HFFc6 (cell line): ENCODE data around the gene SHB. TPM values are rescaled to one million over a fixed set of nuclear protein-coding genes. Genes with fewer than 3 reads are reported as not detected.

Experiments
- DNase-seq: peaks from one replicate; pipeline ENCODE4 v3.0.0-alpha.2; 2018
- H3K27ac Mint-ChIP-seq: 2 replicates; pipeline ENCODE4 v1.8.0; 2020; ENCODE audit warnings: mild to moderate bottlenecking, mixed read lengths
- H3K27me3 Mint-ChIP-seq: 2 replicates; pipeline ENCODE4 v1.8.0; 2021; ENCODE audit warnings: mild to moderate bottlenecking, moderate library complexity, mixed read lengths; ENCODE audit not compliant: insufficient read depth
- H3K36me3 Mint-ChIP-seq: 2 replicates; pipeline ENCODE4 v1.8.0; 2021; ENCODE audit warnings: low read depth, mixed read lengths
- H3K4me1 Mint-ChIP-seq: 2 replicates; pipeline ENCODE4 v1.8.0; 2020; ENCODE audit warnings: low read depth, mixed read lengths
- H3K4me3 Mint-ChIP-seq: 2 replicates; pipeline ENCODE4 v1.8.0; 2020; ENCODE audit warnings: mild to moderate bottlenecking, moderate library complexity, mixed read lengths
- H3K9me3 Mint-ChIP-seq: 2 replicates; pipeline ENCODE4 v1.8.0; 2020; ENCODE audit warnings: mild to moderate bottlenecking, mixed read lengths
- CTCF ChIP-seq: fragments of 200-600 bp; sonication (generic); IDR thresholded peaks from 2 replicates; pipeline ENCODE4 v1.5.0; 2021; ENCODE audit warnings: antibody characterized with exemption, mild to moderate bottlenecking
- total RNA-seq, 6 experiments: library from RNA; stranded (reverse); fragmentation: NEBNext Ultra II Directional; extraction: Animal tissue kit (Norgen Biotek cat#: 25700); gene quantifications; 2 replicates in 1 of 6; 3 replicates in 5 of 6; pipeline ENCODE4 v1.2.3, GENCODE V29; 2021

SHB gene
- total RNA-seq, 6 experiments from 2014 or later = 26.8 to 29.8 (median 28.6) TPM

- peaks cover 74% of the 10 kb centered on the region for H3K4me1 Mint-ChIP-seq
- H3K9me3 Mint-ChIP-seq = no peaks in the 10 kb centered on the region
- H3K27me3 Mint-ChIP-seq = peaks cover 5% of the 10 kb centered on the region; the same call in 1 of the 2 replicates
- peak overlapping the region; percentile 21 for H3K27ac Mint-ChIP-seq
- TF ChIP-seq CTCF = no peak
- no peak for DNase-seq
- peaks cover 26% of the 10 kb centered on the region for H3K36me3 Mint-ChIP-seq
- H3K4me3 Mint-ChIP-seq = no peak overlapping the region
Measured at GRCh38 chr9:37971691-37972090, 97.3 kb downstream of the SHB start.

- peaks cover 19% of the 10 kb centered on the region for H3K36me3 Mint-ChIP-seq
- H3K9me3 Mint-ChIP-seq = no peaks in the 10 kb centered on the region
- H3K27me3 Mint-ChIP-seq = peaks cover 5% of the 10 kb centered on the region; the same call in 1 of the 2 replicates
- no peak overlapping the region for H3K4me3 Mint-ChIP-seq
- H3K4me1 Mint-ChIP-seq = peaks cover 74% of the 10 kb centered on the region
- TF ChIP-seq CTCF = no peak
- no peak for DNase-seq
- peak overlapping the region; percentile 12; the same call in 1 of the 2 replicates for H3K27ac Mint-ChIP-seq
Measured at GRCh38 chr9:37971108-37971459, 97.9 kb downstream of the SHB start.

- Mint-ChIP-seq H3K9me3 (no peaks in the 10 kb centered on the region), H3K4me3 (no peak overlapping the region), H3K27ac (peak overlapping the region; percentile 12; the same call in 1 of the 2 replicates), H3K27me3 (peaks cover 2% of the 10 kb centered on the region; the same call in 1 of the 2 replicates), H3K4me1 (peaks cover 78% of the 10 kb centered on the region), H3K36me3 (peaks cover 16% of the 10 kb centered on the region)
- no peak for DNase-seq
- TF ChIP-seq CTCF = no peak
Measured at GRCh38 chr9:37970301-37971107, 98.5 kb downstream of the SHB start.

GRCh38 chr9:37969558-37970300, 99.3 kb downstream of the SHB start:
- Mint-ChIP-seq H3K4me3 (no peak overlapping the region), H3K27ac (peak overlapping the region; percentile 54), H3K36me3 (peaks cover 12% of the 10 kb centered on the region), H3K9me3 (no peaks in the 10 kb centered on the region), H3K4me1 (peaks cover 84% of the 10 kb centered on the region), H3K27me3 (peaks cover 6% of the 10 kb centered on the region)
- TF ChIP-seq CTCF = no peak
- no peak for DNase-seq

GRCh38 chr9:37969130-37969529, 99.9 kb downstream of the SHB start:
- Mint-ChIP-seq H3K36me3 (peaks cover 12% of the 10 kb centered on the region), H3K9me3 (no peaks in the 10 kb centered on the region), H3K4me3 (no peak overlapping the region), H3K4me1 (peaks cover 90% of the 10 kb centered on the region), H3K27me3 (peaks cover 6% of the 10 kb centered on the region), H3K27ac (peak overlapping the region; percentile 80)
- TF ChIP-seq CTCF = no peak
- peak; percentile 11 for DNase-seq
